ENCODE measurements around the gene S100A5.

Gene S100A5

GRCh38 chr1:153538315-153538821 is 2.4 kb downstream of the S100A5 start (continued):
- TF ChIP-seq ZNF214 (tag by site-specific recombination; IDR thresholded peaks at IDR 0.05; ENCODE audit: borderline replicate concordance): no peak
- TF ChIP-seq ZNF311 (tag by site-specific recombination; IDR thresholded peaks at IDR 0.05; ENCODE audit: borderline replicate concordance): no peak
- TF ChIP-seq ZNF776 (tag by site-specific recombination; IDR thresholded peaks at IDR 0.05; ENCODE audit: borderline replicate concordance): no peak
- no peak for TF ChIP-seq ZNF433 (tag by site-specific recombination; IDR thresholded peaks at IDR 0.05; ENCODE audit: low read depth)
- no peak for TF ChIP-seq ZNF514 (tag by site-specific recombination; IDR thresholded peaks at IDR 0.05)
- TF ChIP-seq, protein P1, sequence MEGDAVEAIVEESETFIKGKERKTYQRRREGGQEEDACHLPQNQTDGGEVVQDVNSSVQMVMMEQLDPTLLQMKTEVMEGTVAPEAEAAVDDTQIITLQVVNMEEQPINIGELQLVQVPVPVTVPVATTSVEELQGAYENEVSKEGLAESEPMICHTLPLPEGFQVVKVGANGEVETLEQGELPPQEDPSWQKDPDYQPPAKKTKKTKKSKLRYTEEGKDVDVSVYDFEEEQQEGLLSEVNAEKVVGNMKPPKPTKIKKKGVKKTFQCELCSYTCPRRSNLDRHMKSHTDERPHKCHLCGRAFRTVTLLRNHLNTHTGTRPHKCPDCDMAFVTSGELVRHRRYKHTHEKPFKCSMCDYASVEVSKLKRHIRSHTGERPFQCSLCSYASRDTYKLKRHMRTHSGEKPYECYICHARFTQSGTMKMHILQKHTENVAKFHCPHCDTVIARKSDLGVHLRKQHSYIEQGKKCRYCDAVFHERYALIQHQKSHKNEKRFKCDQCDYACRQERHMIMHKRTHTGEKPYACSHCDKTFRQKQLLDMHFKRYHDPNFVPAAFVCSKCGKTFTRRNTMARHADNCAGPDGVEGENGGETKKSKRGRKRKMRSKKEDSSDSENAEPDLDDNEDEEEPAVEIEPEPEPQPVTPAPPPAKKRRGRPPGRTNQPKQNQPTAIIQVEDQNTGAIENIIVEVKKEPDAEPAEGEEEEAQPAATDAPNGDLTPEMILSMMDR (tag by site-specific recombination; IDR thresholded peaks at IDR 0.05): no peak
- no peak for TF ChIP-seq TRIM28 (IDR thresholded peaks at IDR 0.05; ENCODE audit: borderline replicate concordance, low read length)

DNA sequence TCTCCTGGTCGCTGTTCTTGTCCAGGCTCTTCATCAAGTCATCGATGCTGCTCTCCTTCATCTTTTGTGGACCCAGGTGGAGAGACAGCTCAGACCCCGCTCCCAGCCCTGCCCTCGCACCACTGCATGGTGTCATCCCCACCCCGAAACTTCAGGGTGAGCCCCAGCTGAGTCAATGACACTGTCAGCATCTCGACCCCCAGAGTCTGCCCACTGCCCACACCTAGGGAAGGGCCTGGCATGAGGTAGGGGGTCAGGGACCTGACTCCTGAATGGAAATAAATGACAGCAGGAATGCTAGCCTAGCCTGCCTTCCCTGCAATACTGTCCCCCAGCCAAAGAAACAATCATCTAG is 3.4 kb downstream of the S100A5 start:
- Histone ChIP-seq H3K27ac (ENCODE audit: extremely low read depth, low read depth, low read length) (no peak overlapping the region), H3K9me3 (ENCODE audit: control insufficient read depth, insufficient read depth, low read depth, low read length) (no peaks in the 10 kb centered on the region), H3K4me1 (ENCODE audit: control insufficient read depth, insufficient read depth, low read length) (no peaks in the 10 kb centered on the region), H3K4me3 (ENCODE audit: low read depth, low read length) (no peak overlapping the region), H3K36me3 (ENCODE audit: control insufficient read depth in 2 of 2, insufficient read depth in 1 of 2, low read length in 2 of 2) (no peaks in the 10 kb centered on the region)
- TF ChIP-seq ZNF175 (tag by site-specific recombination; IDR thresholded peaks at IDR 0.05) (no peak), ZNF664 (tag by site-specific recombination; IDR thresholded peaks at IDR 0.05) (no peak), ZNF560 (tag by site-specific recombination; IDR thresholded peaks at IDR 0.05; ENCODE audit: borderline replicate concordance) (no peak), ZSCAN23 (tag by site-specific recombination; IDR thresholded peaks at IDR 0.05) (no peak), ZNF747 (tag by site-specific recombination; IDR thresholded peaks at IDR 0.05) (no peak), ZNF521 (tag by site-specific recombination; IDR thresholded peaks at IDR 0.05) (no peak), ZNF239 (tag by site-specific recombination; IDR thresholded peaks at IDR 0.05) (no peak), PRDM2 (tag by site-specific recombination; IDR thresholded peaks at IDR 0.05; ENCODE audit: borderline replicate concordance) (no peak), YY2 (tag by site-specific recombination; IDR thresholded peaks at IDR 0.05) (no peak), ZNF391 (tag by site-specific recombination; IDR thresholded peaks at IDR 0.05; ENCODE audit: borderline replicate concordance, low read depth) (no peak), SP7 (tag by site-specific recombination; IDR thresholded peaks at IDR 0.05) (no peak), ZNF501 (tag by site-specific recombination; IDR thresholded peaks at IDR 0.05) (no peak)
- ChIA-PET POLR2A (interaction anchor here (0.7 kb wide), 1 partner anchor 114 kb away, joined by 4 read pairs; no protein-coding TSS in a partner anchor), CTCF (no interaction called here)
